Neural progenitor cell (in vitro differentiated cells): ENCODE measurements around the gene ABLIM2. TPM values are rescaled to one million over a fixed set of nuclear protein-coding genes. Genes with fewer than 3 reads are reported as not detected.
A peak's percentile ranks its signal among the peaks of the same experiment; 100 is the strongest.

Experiments used
- DNase-seq: peaks from one replicate; pipeline ENCODE4 v3.0.0-alpha.2; 2016; ENCODE audit warnings: low spot score
- H2AFZ ChIP-seq: fragments of 200-600 bp; sonication (generic); replicated peaks from 2 replicates; pipeline ENCODE4 v1.6.1; 2016; ENCODE audit warnings: antibody characterized with exemption
- H3F3A ChIP-seq: fragments of 200-600 bp; sonication (generic); 2 replicates; pipeline ENCODE4 v1.6.1; 2016; ENCODE audit warnings: antibody characterized with exemption, low read depth
- H3K27ac ChIP-seq: fragments of 200-600 bp; sonication (generic); 2 replicates; pipeline ENCODE4 v1.5.1; 2016; ENCODE audit warnings: mild to moderate bottlenecking
- H3K27me3 ChIP-seq: fragments of 200-600 bp; sonication (generic); 2 replicates; pipeline ENCODE4 v1.6.1; 2016; ENCODE audit warnings: mild to moderate bottlenecking, moderate library complexity
- H3K36me3 ChIP-seq: fragments of 200-600 bp; sonication (generic); 2 replicates; pipeline ENCODE4 v1.5.1; 2016
- H3K4me1 ChIP-seq: fragments of 200-600 bp; sonication (generic); 2 replicates; pipeline ENCODE4 v1.6.1; 2016; ENCODE audit warnings: mixed run types
- H3K4me2 ChIP-seq: fragments of 200-600 bp; sonication (generic); 2 replicates; pipeline ENCODE4 v1.6.1; 2016
- H3K4me3 ChIP-seq: fragments of 200-600 bp; sonication (generic); 2 replicates; pipeline ENCODE4 v1.5.1; 2016
- H3K79me2 ChIP-seq: fragments of 200-600 bp; sonication (generic); 2 replicates; pipeline ENCODE4 v1.6.1; 2016; ENCODE audit warnings: low read depth
- H3K9ac ChIP-seq: fragments of 200-600 bp; sonication (generic); 2 replicates; pipeline ENCODE4 v1.6.1; 2016
- H3K9me3 ChIP-seq: fragments of 200-600 bp; sonication (generic); 2 replicates; pipeline ENCODE4 v1.5.1; 2016; ENCODE audit warnings: low read depth
- H4K20me1 ChIP-seq: fragments of 200-600 bp; sonication (generic); 2 replicates; pipeline ENCODE4 v1.6.1; 2016; ENCODE audit warnings: low read depth
- H3K27ac Mint-ChIP-seq: 3 replicates; pipeline ENCODE4 v1.8.0; 2021; ENCODE audit warnings: mixed read lengths
- H3K27me3 Mint-ChIP-seq: 2 replicates; pipeline ENCODE4 v1.8.0; 2022; ENCODE audit warnings: low read depth, mild to moderate bottlenecking, inconsistent platforms, moderate library complexity, mixed read lengths; ENCODE audit not compliant: insufficient read depth
- H3K36me3 Mint-ChIP-seq: 3 replicates; pipeline ENCODE4 v1.8.0; 2021; ENCODE audit warnings: mixed read lengths
- H3K4me1 Mint-ChIP-seq: 3 replicates; pipeline ENCODE4 v1.8.0; 2021; ENCODE audit warnings: mixed read lengths
- H3K4me3 Mint-ChIP-seq: 3 replicates; pipeline ENCODE4 v1.8.0; 2021; ENCODE audit warnings: mild to moderate bottlenecking, moderate library complexity, mixed read lengths
- H3K9me3 Mint-ChIP-seq: 3 replicates; pipeline ENCODE4 v1.8.0; 2020; ENCODE audit warnings: mixed read lengths
- CTCF ChIP-seq: fragments of 200-600 bp; sonication (generic); IDR thresholded peaks from 2 replicates; pipeline ENCODE4 v1.5.1; 2017; ENCODE audit warnings: antibody characterized with exemption, mild to moderate bottlenecking
- EZH2 ChIP-seq: fragments of 200-600 bp; sonication (generic); IDR thresholded peaks from 2 replicates; pipeline ENCODE4 v1.6.1; 2017; ENCODE audit warnings: antibody characterized with exemption, mild to moderate bottlenecking, moderate library complexity
- EZH2phosphoT487 ChIP-seq: fragments of 200-600 bp; sonication (generic); IDR thresholded peaks from 2 replicates; pipeline ENCODE4 v1.6.1; 2017; ENCODE audit warnings: antibody characterized with exemption
- total RNA-seq: library from RNA; depleted of rRNA; stranded (reverse); fragments of >200 nt; gene quantifications from 2 replicates; pipeline ENCODE4 v1.2.3, GENCODE V29; 2015; ENCODE audit warnings: low replicate concordance

The ABLIM2 gene
- total RNA-seq, 1 donor from 2014 or later: 0.24 TPM

- Mint-ChIP-seq H3K27ac (peak overlapping the region; percentile 67), H3K36me3 (no peaks in the 10 kb centered on the region), H3K4me1 (peaks cover 37% of the 10 kb centered on the region), H3K4me3 (no peak overlapping the region), H3K27me3 (peaks cover 21% of the 10 kb centered on the region), H3K9me3 (peaks cover 1% of the 10 kb centered on the region)
- no peak for DNase-seq
- no peak overlapping the region for H3K27ac ChIP-seq
- H3K4me2 ChIP-seq: no peak overlapping the region
- H3K9ac ChIP-seq: no peak overlapping the region
- no peaks in the 10 kb centered on the region for H3K9me3 ChIP-seq
- TF ChIP-seq EZH2 (no peak), CTCF (no peak), EZH2phosphoT487 (no peak)
- H3K4me3 ChIP-seq: no peak overlapping the region
- H3K79me2 ChIP-seq: no peaks in the 10 kb centered on the region
- H4K20me1 ChIP-seq: no peaks in the 10 kb centered on the region
- H3K27me3 ChIP-seq: no peaks in the 10 kb centered on the region
- no peak overlapping the region for H2AFZ ChIP-seq
- no peaks in the 10 kb centered on the region for H3F3A ChIP-seq
- H3K36me3 ChIP-seq: no peaks in the 10 kb centered on the region
- no peaks in the 10 kb centered on the region for H3K4me1 ChIP-seq
These were observed 27.4 kb downstream of the ABLIM2 start for GRCh38 chr4:8131210-8131609.

- H3K9ac ChIP-seq: no peak overlapping the region
- no peaks in the 10 kb centered on the region for H3K4me1 ChIP-seq
- Mint-ChIP-seq H3K27me3 (peaks cover 18% of the 10 kb centered on the region), H3K27ac (peak overlapping the region; percentile 67), H3K36me3 (no peaks in the 10 kb centered on the region), H3K9me3 (peaks cover 1% of the 10 kb centered on the region), H3K4me1 (peaks cover 37% of the 10 kb centered on the region), H3K4me3 (no peak overlapping the region)
- H3K4me2 ChIP-seq: no peak overlapping the region
- DNase-seq: no peak
- no peaks in the 10 kb centered on the region for H3K79me2 ChIP-seq
- H4K20me1 ChIP-seq: no peaks in the 10 kb centered on the region
- no peaks in the 10 kb centered on the region for H3F3A ChIP-seq
- H3K27ac ChIP-seq: no peak overlapping the region
- no peak for TF ChIP-seq EZH2
- TF ChIP-seq CTCF: no peak
- TF ChIP-seq EZH2phosphoT487: no peak
- no peaks in the 10 kb centered on the region for H3K36me3 ChIP-seq
- no peak overlapping the region for H2AFZ ChIP-seq
- no peaks in the 10 kb centered on the region for H3K9me3 ChIP-seq
- H3K4me3 ChIP-seq: no peak overlapping the region
- no peaks in the 10 kb centered on the region for H3K27me3 ChIP-seq
These were observed 28.1 kb downstream of the ABLIM2 start for GRCh38 chr4:8130346-8131066.

GRCh38 chr4:8129785-8130184, 28.8 kb downstream of the ABLIM2 start:
- Histone ChIP-seq H3K4me2 (no peak overlapping the region), H3K4me1 (no peaks in the 10 kb centered on the region), H3K27me3 (no peaks in the 10 kb centered on the region), H3K4me3 (no peak overlapping the region), H3K9ac (no peak overlapping the region), H3K36me3 (no peaks in the 10 kb centered on the region), H2AFZ (no peak overlapping the region), H4K20me1 (no peaks in the 10 kb centered on the region), H3K79me2 (no peaks in the 10 kb centered on the region), H3K9me3 (no peaks in the 10 kb centered on the region), H3F3A (no peaks in the 10 kb centered on the region), H3K27ac (no peak overlapping the region)
- Mint-ChIP-seq H3K27me3 (peaks cover 18% of the 10 kb centered on the region), H3K4me3 (no peak overlapping the region), H3K9me3 (peaks cover 1% of the 10 kb centered on the region), H3K36me3 (no peaks in the 10 kb centered on the region), H3K27ac (no peak overlapping the region), H3K4me1 (peaks cover 36% of the 10 kb centered on the region)
- TF ChIP-seq CTCF: no peak
- no peak for TF ChIP-seq EZH2
- no peak for TF ChIP-seq EZH2phosphoT487
- no peak for DNase-seq
